Calu3 (cell line): ENCODE measurements around the gene NFE2. TPM values are rescaled to one million over a fixed set of nuclear protein-coding genes. Genes with fewer than 3 reads are reported as not detected.
"Not testable (repeated sequence)": the region's sequence is repeated elsewhere in the genome, so short reads cannot be mapped to it uniquely, and the experiment has no call there.

Source experiments
- BruUV-seq: library from RNA; stranded (reverse); fragments of 400-500 nt; replicated peaks from 2 replicates; lab custom pipeline; 2021; lab: Mats Ljungman, UMichigan
- CTCF ChIA-PET: fragments of 300-600 bp; sonication (Branson Sonifier 250); formaldehyde crosslinking; loops from one replicate; lab custom pipeline; 2022; ENCODE audit warnings: antibody characterized with exemption; lab: Charles Lee
- DNase-seq: peaks from one replicate; pipeline ENCODE4 v3.0.0; 2022
- H3K27ac Mint-ChIP-seq: one replicate; pipeline ENCODE4 v1.8.0; 2022; ENCODE audit warnings: mixed read lengths; ENCODE audit not compliant: unreplicated experiment
- H3K27me3 Mint-ChIP-seq: one replicate; pipeline ENCODE4 v1.8.0; 2022; ENCODE audit warnings: mixed read lengths; ENCODE audit not compliant: unreplicated experiment
- H3K36me3 Mint-ChIP-seq: one replicate; pipeline ENCODE4 v1.8.0; 2022; ENCODE audit warnings: mild to moderate bottlenecking, moderate library complexity, mixed read lengths; ENCODE audit not compliant: insufficient read depth, unreplicated experiment
- H3K4me1 Mint-ChIP-seq: one replicate; pipeline ENCODE4 v1.8.0; 2022; ENCODE audit warnings: mild to moderate bottlenecking, low read depth, mixed read lengths; ENCODE audit not compliant: unreplicated experiment
- H3K4me3 Mint-ChIP-seq: one replicate; pipeline ENCODE4 v1.8.0; 2022; ENCODE audit warnings: mild to moderate bottlenecking, low read depth, moderate library complexity, mixed read lengths; ENCODE audit not compliant: unreplicated experiment
- H3K9me3 Mint-ChIP-seq: one replicate; pipeline ENCODE4 v1.8.0; 2022; ENCODE audit warnings: low read depth, mixed read lengths; ENCODE audit not compliant: unreplicated experiment
- intact Hi-C: fragments of 100-400 bp; cut with micrococcal nuclease; formaldehyde crosslinking; loops from one replicate; pipeline ENCODE4 v1.10.0; 2022; ENCODE audit not compliant: unreplicated experiment
- total RNA-seq: library from RNA; stranded (reverse); gene quantifications from 2 replicates; pipeline ENCODE4 v1.2.3, GENCODE V29; 2022
- TF ChIP-seq, protein P1 (sequence below): fragments of 200-600 bp; IDR thresholded peaks from one replicate; pipeline ENCODE4 v1.8.0; 2022; ENCODE audit warnings: antibody characterized with exemption; ENCODE audit not compliant: unreplicated experiment

Gene NFE2
- total RNA-seq, 1 experiment from 2014 or later: 0.80 TPM

DNA sequence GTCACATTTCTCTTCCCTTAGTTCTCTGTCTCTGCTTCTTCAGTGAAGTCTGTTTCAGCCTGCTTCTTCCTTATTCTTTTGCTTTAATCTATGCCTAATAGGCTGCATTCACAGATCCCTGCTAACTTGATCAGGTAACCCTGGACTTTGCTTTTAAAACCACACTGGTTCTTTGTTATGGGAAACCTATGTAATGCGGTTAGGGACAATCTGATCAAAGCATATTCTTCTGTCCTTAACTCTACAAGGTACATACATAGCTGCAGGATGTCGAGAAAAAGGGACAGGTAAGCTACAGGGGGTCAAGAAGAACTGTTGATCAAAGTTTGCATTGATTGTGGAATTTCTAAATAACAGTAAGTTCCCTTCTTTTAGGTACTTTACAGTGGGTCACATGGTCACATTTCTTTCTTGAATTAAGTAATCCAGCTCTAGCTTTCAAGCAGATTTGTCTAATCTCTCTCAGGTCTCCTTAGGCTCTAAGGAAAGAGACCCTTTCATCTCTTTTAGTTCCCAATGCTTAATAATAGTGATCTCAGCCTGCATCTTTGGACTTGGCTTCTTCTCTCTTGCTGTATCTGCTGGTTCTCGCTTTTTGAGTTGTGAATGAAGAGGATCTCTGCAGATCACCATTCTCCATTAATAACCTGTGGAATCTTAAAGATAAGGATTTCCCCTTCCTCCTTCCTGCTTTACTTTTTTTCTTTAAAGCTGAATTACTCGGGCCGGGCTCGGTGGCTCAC is 28.0 kb upstream of the NFE2 start:
- Mint-ChIP-seq H3K9me3 (no peaks in the 10 kb centered on the region), H3K27ac (peak overlapping the region; percentile 56), H3K4me1 (peaks cover 46% of the 10 kb centered on the region), H3K4me3 (peak overlapping the region; percentile 13), H3K27me3 (no peaks in the 10 kb centered on the region), H3K36me3 (peaks cover 37% of the 10 kb centered on the region)
- no TSS peak for BruUV-seq
- no peak for DNase-seq
- intact Hi-C loops: loop anchor here (5.0 kb wide), 1 partner anchor 46 kb away; the partner anchor contains the start of genes CBX5 and HNRNPA1
- TF ChIP-seq, protein P1, sequence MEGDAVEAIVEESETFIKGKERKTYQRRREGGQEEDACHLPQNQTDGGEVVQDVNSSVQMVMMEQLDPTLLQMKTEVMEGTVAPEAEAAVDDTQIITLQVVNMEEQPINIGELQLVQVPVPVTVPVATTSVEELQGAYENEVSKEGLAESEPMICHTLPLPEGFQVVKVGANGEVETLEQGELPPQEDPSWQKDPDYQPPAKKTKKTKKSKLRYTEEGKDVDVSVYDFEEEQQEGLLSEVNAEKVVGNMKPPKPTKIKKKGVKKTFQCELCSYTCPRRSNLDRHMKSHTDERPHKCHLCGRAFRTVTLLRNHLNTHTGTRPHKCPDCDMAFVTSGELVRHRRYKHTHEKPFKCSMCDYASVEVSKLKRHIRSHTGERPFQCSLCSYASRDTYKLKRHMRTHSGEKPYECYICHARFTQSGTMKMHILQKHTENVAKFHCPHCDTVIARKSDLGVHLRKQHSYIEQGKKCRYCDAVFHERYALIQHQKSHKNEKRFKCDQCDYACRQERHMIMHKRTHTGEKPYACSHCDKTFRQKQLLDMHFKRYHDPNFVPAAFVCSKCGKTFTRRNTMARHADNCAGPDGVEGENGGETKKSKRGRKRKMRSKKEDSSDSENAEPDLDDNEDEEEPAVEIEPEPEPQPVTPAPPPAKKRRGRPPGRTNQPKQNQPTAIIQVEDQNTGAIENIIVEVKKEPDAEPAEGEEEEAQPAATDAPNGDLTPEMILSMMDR: no peak
- CTCF ChIA-PET: interaction anchor here (0.6 to 1.0 kb wide), 4 partner anchors 28 to 90 kb away, joined by 3 to 6 read pairs (median 4); partner anchors contain the start of gene NFE2

DNA sequence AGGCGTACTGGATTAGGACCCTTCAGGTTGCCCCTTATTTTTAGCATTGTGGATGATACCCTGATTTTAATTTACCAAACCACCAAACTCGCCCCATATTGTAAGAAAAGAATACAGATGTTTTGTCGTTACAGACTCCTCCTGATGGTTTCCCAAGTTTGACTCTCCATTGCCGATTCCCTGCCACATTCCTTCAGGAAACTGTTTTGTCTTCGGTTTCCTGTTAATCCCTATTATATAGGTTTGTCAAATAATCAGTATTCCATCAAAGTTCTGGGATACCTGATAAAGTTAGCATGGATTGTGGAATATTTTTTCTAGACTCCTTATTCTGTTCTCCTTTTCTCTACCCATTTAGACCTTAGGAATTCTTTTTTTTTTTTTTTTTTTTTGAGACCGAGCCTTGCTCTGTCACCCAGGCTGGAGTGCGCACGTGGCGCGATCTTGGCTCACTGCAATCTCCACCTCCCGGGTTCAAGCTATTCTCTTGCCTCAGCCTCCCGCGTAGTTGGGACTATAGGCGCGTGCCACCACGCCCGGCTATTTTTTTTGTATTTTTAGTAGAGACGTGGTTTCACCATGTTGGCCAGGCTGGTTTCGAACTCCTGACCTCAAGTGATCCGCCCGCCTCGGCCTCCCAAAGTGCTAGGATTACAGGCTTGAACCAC is 24.8 kb upstream of the NFE2 start:
- H3K4me1 Mint-ChIP-seq: peaks cover 42% of the 10 kb centered on the region
- peak overlapping the region; percentile 97 for H3K27ac Mint-ChIP-seq
- H3K9me3 Mint-ChIP-seq, H3K27me3 Mint-ChIP-seq, DNase-seq: not testable (repeated sequence)
- H3K36me3 Mint-ChIP-seq: peaks cover 31% of the 10 kb centered on the region
- intact Hi-C loops: loop anchor here (2.0 to 5.0 kb wide), 3 partner anchors 33 to 67 kb away; partner anchors contain the start of genes CBX5 and HNRNPA1
- H3K4me3 Mint-ChIP-seq: peak overlapping the region; percentile 97
- CTCF ChIA-PET: interaction anchor here (0.6 to 2.1 kb wide), 31 partner anchors 8 to 1745 kb away, joined by 3 to 37 read pairs (median 5); partner anchors contain the start of genes CBX5, HNRNPA1 and NFE2
- BruUV-seq: TSS peak; percentile 77

DNA sequence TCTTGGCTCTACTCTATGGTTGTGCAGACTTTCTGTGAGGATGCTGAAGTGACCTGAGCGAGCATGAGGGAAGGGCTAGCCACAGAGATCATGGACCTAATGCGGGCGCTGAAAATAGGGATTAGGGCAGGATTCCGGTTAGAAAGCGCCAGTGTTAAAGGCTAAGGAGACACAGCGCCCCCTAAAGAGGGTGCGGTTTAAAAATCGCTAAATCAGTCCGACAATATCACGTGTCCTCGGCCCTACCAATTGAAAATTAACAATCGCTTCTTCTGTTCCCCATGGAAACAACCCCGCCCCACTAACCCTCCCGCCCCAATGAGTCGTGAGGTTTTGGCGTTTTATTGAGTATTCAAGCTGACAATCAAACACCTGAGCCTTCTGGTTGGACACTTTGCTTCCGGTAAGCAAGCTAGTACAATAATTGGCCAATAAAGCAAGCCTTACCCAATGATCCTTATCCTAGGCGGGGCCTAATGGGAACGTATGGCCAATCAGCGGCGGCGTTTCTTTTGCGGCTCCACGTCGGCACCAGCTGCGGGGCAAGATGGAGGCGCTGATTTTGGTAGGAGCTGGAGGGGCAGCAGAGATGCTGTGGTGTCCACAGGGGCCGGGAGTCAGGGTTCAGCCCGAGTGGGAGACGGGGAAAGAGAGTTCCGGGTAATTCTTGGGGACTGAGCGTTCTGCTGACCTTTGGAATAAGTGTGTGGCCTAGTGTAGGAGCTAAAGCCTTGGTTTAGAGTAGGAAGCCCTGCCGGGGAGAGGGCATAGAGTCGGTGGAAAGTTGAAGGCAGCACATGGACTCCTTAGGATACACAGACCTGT is 24.0 kb upstream of the NFE2 start, which contains the start of gene COPZ1:
Gene COPZ1, plus strand, starts transcription at position 515 of the 825 bp plus-strand sequence. Its CDS starts 33 bp downstream, at position 548.
- peak within 1 kb of the TSS; percentile 97 for H3K4me3 Mint-ChIP-seq
- peaks cover 34% of the 10 kb centered on the region for H3K4me1 Mint-ChIP-seq
- peak; percentile 95 for DNase-seq
- no peaks in the 10 kb centered on the region for H3K9me3 Mint-ChIP-seq
- no TSS peak for BruUV-seq
- CTCF ChIA-PET: interaction anchor here (0.6 to 2.1 kb wide), 34 partner anchors 8 to 1745 kb away, joined by 3 to 37 read pairs (median 5); partner anchors contain the start of genes CBX5, HNRNPA1 and NFE2
- TF ChIP-seq, protein P1: peak; percentile 53
- intact Hi-C loops: loop anchor here (1.0 to 5.0 kb wide), 4 partner anchors 31 to 66 kb away; partner anchors contain the start of genes CBX5 and HNRNPA1
- peak within 1 kb of the TSS; percentile 97 for H3K27ac Mint-ChIP-seq
- H3K36me3 Mint-ChIP-seq: peaks cover 31% of the 10 kb centered on the region
- H3K27me3 Mint-ChIP-seq: no peaks in the 10 kb centered on the region

DNA sequence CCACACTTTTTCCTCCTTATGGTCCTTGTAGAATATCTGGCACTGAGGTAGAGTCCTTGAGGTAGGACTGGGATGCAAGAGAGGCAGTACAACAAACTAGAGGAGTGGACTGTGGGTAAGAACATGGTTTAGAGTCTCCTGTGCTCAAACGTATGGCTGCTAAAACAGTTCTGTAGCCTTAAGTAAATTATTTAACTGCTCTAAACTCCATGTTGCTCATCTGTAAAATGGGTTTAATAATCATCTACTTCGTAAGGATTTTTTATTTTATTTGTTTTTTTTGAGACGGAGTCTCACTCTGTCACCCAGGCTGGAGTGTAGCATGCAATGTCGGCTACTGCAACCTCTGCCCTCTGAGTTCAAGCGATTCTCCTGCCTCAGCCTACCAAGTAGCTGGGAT is 20.5 kb upstream of the NFE2 start:
- CTCF ChIA-PET: interaction anchor here (2.3 kb wide), 1 partner anchor 15 kb away, joined by 6 read pairs; no protein-coding TSS in a partner anchor
- intact Hi-C loops: no loop called here
- Mint-ChIP-seq H3K27me3 (no peaks in the 10 kb centered on the region), H3K36me3 (peaks cover 17% of the 10 kb centered on the region), H3K27ac (no peak overlapping the region), H3K4me1 (peaks cover 8% of the 10 kb centered on the region), H3K9me3 (no peaks in the 10 kb centered on the region), H3K4me3 (no peak overlapping the region)
- no peak for DNase-seq
- no TSS peak for BruUV-seq
- TF ChIP-seq, protein P1: no peak

DNA sequence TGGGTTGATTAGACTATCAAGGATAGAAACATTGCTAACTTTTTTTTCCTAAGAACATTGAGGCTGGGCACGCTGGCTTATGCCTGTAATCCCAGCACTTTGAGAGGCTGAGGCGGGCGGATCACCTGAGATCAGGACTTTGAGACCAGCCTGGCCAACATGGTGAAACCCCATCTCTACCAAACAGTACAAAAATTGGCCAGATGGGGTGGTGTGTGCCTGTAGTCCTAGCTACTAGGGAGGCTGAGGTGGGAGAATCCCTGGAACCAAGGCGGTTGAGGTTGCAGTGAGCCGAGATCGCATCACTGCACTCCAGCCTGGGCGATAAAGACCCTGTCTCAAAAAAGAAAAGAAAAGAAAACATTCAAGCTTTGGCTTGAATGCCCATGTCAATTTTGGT is 11.5 kb upstream of the NFE2 start:
- H3K4me1 Mint-ChIP-seq, intact Hi-C loops, H3K27ac Mint-ChIP-seq, H3K9me3 Mint-ChIP-seq, H3K4me3 Mint-ChIP-seq, H3K36me3 Mint-ChIP-seq, H3K27me3 Mint-ChIP-seq, BruUV-seq, CTCF ChIA-PET, DNase-seq: not testable (repeated sequence)
